CD4-positive, CD25-positive, alpha-beta regulatory T cell (primary cell): ENCODE data around the gene DBNDD1. TPM values are rescaled to one million over a fixed set of nuclear protein-coding genes. Genes with fewer than 3 reads are reported as not detected.
A peak's percentile ranks its signal among the peaks of the same experiment; 100 is the strongest.

Experiments
- ATAC-seq, 2 donors: fragments of 150-1000 bp; cut with Tn5 transposase; one replicate each; pipeline ENCODE4 v1.10.0; 2021; ENCODE audit warnings: low read depth in 2 of 2, moderate number of reproducible peaks in 2 of 2, moderate library complexity in 1 of 2
- DNase-seq, 3 donors: peaks; one replicate each; pipeline versions ENCODE4 v3.0.0 to v3.0.0-alpha.2; 2012 to 2022; ENCODE audit warnings: mixed read lengths in 1 of 3
- H3K27ac ChIP-seq: one replicate; pipeline ENCODE4 v1.7.0; 2013; ENCODE audit warnings: mild to moderate bottlenecking, low read length; ENCODE audit not compliant: insufficient read depth, poor library complexity, severe bottlenecking
- H3K27me3 ChIP-seq: one replicate; pipeline ENCODE4 v1.7.0; 2013; ENCODE audit warnings: low read length; ENCODE audit not compliant: control insufficient read depth, insufficient read depth
- H3K36me3 ChIP-seq: one replicate; pipeline ENCODE4 v1.7.0; 2013; ENCODE audit warnings: mild to moderate bottlenecking, low read length, moderate library complexity; ENCODE audit not compliant: control insufficient read depth, insufficient read depth
- H3K4me1 ChIP-seq: 2 replicates; pipeline ENCODE4 v1.7.0; 2013; ENCODE audit warnings: mild to moderate bottlenecking, low read length; ENCODE audit not compliant: insufficient read depth, control insufficient read depth, poor library complexity, severe bottlenecking
- H3K4me3 ChIP-seq: one replicate; pipeline ENCODE4 v1.7.0; 2013; ENCODE audit warnings: low read depth, mild to moderate bottlenecking, low read length, moderate library complexity
- H3K9me3 ChIP-seq, 2 experiments: 1 replicate in 1 of 2; 2 replicates in 1 of 2; pipeline ENCODE4 v1.7.0; 2013; ENCODE audit warnings: low read length in 2 of 2, mild to moderate bottlenecking in 1 of 2, moderate library complexity in 1 of 2; ENCODE audit not compliant: control insufficient read depth in 2 of 2
- H3K27ac Mint-ChIP-seq, 3 donors: one replicate each; pipeline ENCODE4 v1.8.0; 2020 to 2022; ENCODE audit warnings: mild to moderate bottlenecking in 3 of 3, mixed read lengths in 3 of 3, moderate library complexity in 2 of 3
- H3K27me3 Mint-ChIP-seq: one replicate; pipeline ENCODE4 v1.8.0; 2022; ENCODE audit warnings: mild to moderate bottlenecking, mixed read lengths
- H3K36me3 Mint-ChIP-seq: one replicate; pipeline ENCODE4 v1.8.0; 2020; ENCODE audit warnings: mixed read lengths
- H3K4me1 Mint-ChIP-seq, 4 donors: one replicate each; pipeline ENCODE4 v1.8.0; 2020 to 2022; ENCODE audit warnings: mixed read lengths in 4 of 4, mild to moderate bottlenecking in 1 of 4
- H3K4me3 Mint-ChIP-seq, 4 donors: one replicate each; pipeline ENCODE4 v1.8.0; 2020 to 2022; ENCODE audit warnings: mild to moderate bottlenecking in 4 of 4, mixed read lengths in 4 of 4, moderate library complexity in 3 of 4
- H3K9me3 Mint-ChIP-seq, 7 donors: one replicate each; pipeline ENCODE4 v1.8.0; 2020 to 2022; ENCODE audit warnings: mixed read lengths in 7 of 7, mild to moderate bottlenecking in 3 of 7, moderate library complexity in 2 of 7
- polyA plus RNA-seq, 4 donors: library from polyadenylated mRNA; unstranded; fragments of 300-500 nt; fragmentation: Illumina TruSeq; gene quantifications; one replicate each; pipeline ENCODE4 v1.2.3, GENCODE V29; 2021
- total RNA-seq: library from RNA; stranded (reverse); gene quantifications from one replicate; pipeline ENCODE4 v1.2.3, GENCODE V29; 2022

DBNDD1 gene
- total and polyA plus RNA-seq, 5 donors from 2014 or later: 1.1 to 7.8 (median 4.3) TPM

DNA sequence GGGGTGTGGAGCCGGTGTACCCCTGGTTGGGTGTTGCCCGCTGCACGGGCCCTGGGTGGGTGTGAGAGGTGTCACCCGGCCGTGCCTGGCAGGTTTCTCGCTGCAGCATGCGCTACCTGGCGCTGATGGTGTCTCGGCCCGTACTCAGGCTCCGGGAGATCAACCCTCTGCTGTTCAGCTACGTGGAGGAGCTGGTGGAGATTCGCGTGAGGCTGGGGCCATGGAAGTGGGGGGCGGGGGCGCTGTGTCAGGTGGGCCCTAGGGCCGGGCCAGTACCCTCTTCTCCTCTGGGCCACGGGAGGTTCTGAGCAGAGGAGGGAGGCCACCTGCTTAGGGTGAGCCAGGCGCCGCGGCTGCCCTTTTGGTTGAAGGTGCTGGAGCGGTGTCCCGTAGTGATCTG, 57.3 kb downstream of the DBNDD1 start:
- Mint-ChIP-seq H3K27ac (no peak overlapping the region), H3K4me1 (no peaks in the 10 kb centered on the region), H3K4me3 (no peak overlapping the region), H3K9me3 (no peaks in the 10 kb centered on the region), H3K36me3 (peaks cover 26% of the 10 kb centered on the region), H3K27me3 (no peaks in the 10 kb centered on the region)
- H3K36me3 ChIP-seq: peaks cover 4% of the 10 kb centered on the region
- H3K4me3 ChIP-seq: no peak overlapping the region
- H3K4me1 ChIP-seq: no peaks in the 10 kb centered on the region
- ATAC-seq: no peak
- no peaks in the 10 kb centered on the region for H3K27me3 ChIP-seq
- H3K9me3 ChIP-seq: no peaks in the 10 kb centered on the region
- no peak for DNase-seq
- H3K27ac ChIP-seq: no peak overlapping the region

DNA sequence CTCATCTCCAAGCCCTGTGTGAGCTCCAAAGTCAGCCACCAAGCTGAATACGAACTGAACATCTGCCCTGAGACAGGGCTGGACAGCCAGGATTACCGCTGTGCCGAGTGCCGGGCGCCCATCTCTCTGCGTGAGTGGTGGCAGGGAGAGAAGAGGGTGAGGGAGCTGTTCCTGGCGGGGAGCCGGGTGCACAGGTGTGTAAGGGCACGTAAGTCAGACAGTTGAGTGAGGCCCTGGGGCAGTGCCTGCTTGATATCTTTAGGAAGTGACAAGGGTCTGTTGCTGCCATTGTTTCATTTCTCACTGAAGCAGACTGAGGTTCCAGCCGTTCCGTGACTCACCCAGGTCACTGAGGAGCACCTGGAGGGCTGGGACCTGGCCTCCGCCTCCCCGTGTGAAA, 58.3 kb downstream of the DBNDD1 start:
- no peak overlapping the region for H3K4me3 ChIP-seq
- ATAC-seq (no peak), DNase-seq (no peak)
- peaks cover 4% of the 10 kb centered on the region for H3K36me3 ChIP-seq
- no peaks in the 10 kb centered on the region for H3K9me3 ChIP-seq
- Mint-ChIP-seq H3K4me3 (no peak overlapping the region), H3K9me3 (no peaks in the 10 kb centered on the region), H3K4me1 (no peaks in the 10 kb centered on the region), H3K36me3 (peaks cover 26% of the 10 kb centered on the region), H3K27ac (no peak overlapping the region), H3K27me3 (no peaks in the 10 kb centered on the region)
- no peaks in the 10 kb centered on the region for H3K27me3 ChIP-seq
- no peaks in the 10 kb centered on the region for H3K4me1 ChIP-seq
- no peak overlapping the region for H3K27ac ChIP-seq

GRCh38 chr16:89958596-89958995, 60.7 kb downstream of the DBNDD1 start:
- H3K4me3 Mint-ChIP-seq: no peak overlapping the region
- peaks cover 28% of the 10 kb centered on the region for H3K36me3 Mint-ChIP-seq
- Histone ChIP-seq H3K4me3 (no peak overlapping the region), H3K4me1 (no peaks in the 10 kb centered on the region), H3K27me3 (no peaks in the 10 kb centered on the region), H3K36me3 (no peaks in the 10 kb centered on the region), H3K27ac (no peak overlapping the region), H3K9me3 (no peaks in the 10 kb centered on the region)
- H3K9me3 Mint-ChIP-seq: no peaks in the 10 kb centered on the region
- no peak for ATAC-seq
- H3K27me3 Mint-ChIP-seq: no peaks in the 10 kb centered on the region
- peaks cover 0 to 2% (median 0%) of the 10 kb centered on the region in 4 donors for H3K4me1 Mint-ChIP-seq
- no peak for DNase-seq
- no peak overlapping the region for H3K27ac Mint-ChIP-seq

DNA sequence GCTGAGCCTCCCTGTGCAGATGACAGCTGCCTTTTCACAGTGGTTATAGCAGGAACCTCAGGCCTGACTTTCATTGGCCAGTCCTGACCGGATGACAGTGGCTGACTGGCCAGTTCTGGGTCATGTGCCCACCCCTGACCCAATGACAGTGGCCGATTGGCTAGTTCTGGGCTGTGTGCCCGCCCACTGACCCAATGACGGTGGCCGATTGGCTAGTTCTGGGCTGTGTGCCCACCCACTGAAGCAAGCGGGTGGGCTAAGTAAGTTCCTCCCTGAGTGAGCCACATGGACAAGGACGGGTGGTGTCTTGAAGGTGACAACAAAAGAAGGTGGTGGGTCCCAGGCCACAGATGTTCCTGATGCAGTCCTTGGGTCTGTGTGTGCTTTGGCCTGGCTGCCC, 61.2 kb downstream of the DBNDD1 start:
- Mint-ChIP-seq H3K27me3 (no peaks in the 10 kb centered on the region), H3K4me3 (no peak overlapping the region), H3K27ac (peak overlapping the region in 1 of 3 donors; percentile 71)

GRCh38 chr16:89957216-89957785, 62.0 kb downstream of the DBNDD1 start:
- Mint-ChIP-seq H3K27me3 (no peaks in the 10 kb centered on the region), H3K36me3 (peaks cover 25% of the 10 kb centered on the region), H3K9me3 (no peaks in the 10 kb centered on the region), H3K4me1 (peaks cover 0 to 4% (median 1%) of the 10 kb centered on the region in 4 donors), H3K4me3 (no peak overlapping the region), H3K27ac (no peak overlapping the region)
- Histone ChIP-seq H3K36me3 (no peaks in the 10 kb centered on the region), H3K27me3 (no peaks in the 10 kb centered on the region), H3K4me3 (no peak overlapping the region), H3K4me1 (no peaks in the 10 kb centered on the region), H3K27ac (no peak overlapping the region), H3K9me3 (no peaks in the 10 kb centered on the region)
- ATAC-seq (no peak), DNase-seq (no peak)

More for the DNA sequence above, 61.2 kb downstream of the DBNDD1 start:
- Histone ChIP-seq H3K27ac (no peak overlapping the region), H3K4me3 (no peak overlapping the region), H3K9me3 (no peaks in the 10 kb centered on the region), H3K36me3 (no peaks in the 10 kb centered on the region), H3K4me1 (no peaks in the 10 kb centered on the region), H3K27me3 (no peaks in the 10 kb centered on the region)
- H3K9me3 Mint-ChIP-seq: no peaks in the 10 kb centered on the region
- ATAC-seq (no peak), DNase-seq (no peak)
- H3K36me3 Mint-ChIP-seq: peaks cover 25% of the 10 kb centered on the region
- peaks cover 0 to 3% (median under 1%) of the 10 kb centered on the region in 4 donors for H3K4me1 Mint-ChIP-seq

GRCh38 chr16:89956505-89957215, 62.6 kb downstream of the DBNDD1 start:
- H3K4me3 Mint-ChIP-seq: no peak overlapping the region
- H3K4me1 Mint-ChIP-seq: peaks cover 0 to 4% (median 1%) of the 10 kb centered on the region in 4 donors
- no peak overlapping the region for H3K27ac Mint-ChIP-seq
- H3K4me3 ChIP-seq: no peak overlapping the region
- DNase-seq (no peak), ATAC-seq (no peak)
- no peaks in the 10 kb centered on the region for H3K27me3 Mint-ChIP-seq
- H3K27me3 ChIP-seq: no peaks in the 10 kb centered on the region
- peaks cover 25% of the 10 kb centered on the region for H3K36me3 Mint-ChIP-seq
- no peaks in the 10 kb centered on the region for H3K9me3 ChIP-seq
- H3K4me1 ChIP-seq: no peaks in the 10 kb centered on the region
- no peaks in the 10 kb centered on the region for H3K36me3 ChIP-seq
- no peaks in the 10 kb centered on the region for H3K9me3 Mint-ChIP-seq
- H3K27ac ChIP-seq: no peak overlapping the region

DNA sequence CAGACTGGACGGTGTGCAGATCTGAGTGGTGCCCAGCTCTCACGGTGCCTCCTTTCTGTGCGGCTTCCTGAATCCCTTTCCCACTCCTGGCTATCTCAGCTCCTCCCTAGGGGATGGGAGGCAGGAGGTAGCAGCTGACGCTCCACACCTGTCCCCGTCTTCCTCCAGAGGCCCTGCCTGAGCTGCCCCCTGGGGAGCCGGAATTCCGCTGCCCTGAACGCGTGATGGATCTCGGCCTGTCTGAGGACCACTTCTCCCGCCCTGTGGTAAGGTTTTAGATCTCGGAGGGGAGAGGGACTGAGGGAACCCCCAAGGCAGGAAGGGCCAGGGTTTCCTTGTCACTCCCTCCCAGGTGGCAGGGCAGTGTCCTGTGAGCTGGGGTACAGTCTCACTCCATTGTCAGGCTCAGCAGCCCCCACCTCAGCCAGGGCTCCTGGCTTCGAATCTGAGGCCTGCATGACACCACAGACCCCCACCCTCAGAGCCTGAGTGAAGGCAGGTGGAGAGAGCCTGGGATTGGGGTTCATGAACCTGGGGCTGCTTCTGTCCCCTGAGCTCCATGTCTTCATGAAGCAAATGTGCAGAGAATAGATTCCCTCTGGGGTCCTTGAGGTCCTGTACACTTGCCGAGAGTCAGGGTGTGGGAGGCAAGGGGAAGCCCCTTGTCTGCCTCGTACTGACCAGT, 64.1 kb downstream of the DBNDD1 start:
- no peak for ATAC-seq
- DNase-seq: no peak
- H3K27ac Mint-ChIP-seq: no peak overlapping the region

More for the DNA sequence above, 64.1 kb downstream of the DBNDD1 start:
- Mint-ChIP-seq H3K27me3 (peaks cover 3% of the 10 kb centered on the region), H3K36me3 (peaks cover 22% of the 10 kb centered on the region), H3K9me3 (no peaks in the 10 kb centered on the region), H3K4me1 (peaks cover 0 to 4% (median 2%) of the 10 kb centered on the region in 4 donors), H3K4me3 (peak overlapping the region in 1 of 4 donors; percentile 10)
- no peaks in the 10 kb centered on the region for H3K4me1 ChIP-seq
- no peak overlapping the region for H3K4me3 ChIP-seq
- H3K27ac ChIP-seq: no peak overlapping the region
- no peaks in the 10 kb centered on the region for H3K27me3 ChIP-seq
- H3K36me3 ChIP-seq: no peaks in the 10 kb centered on the region
- H3K9me3 ChIP-seq: no peaks in the 10 kb centered on the region
